GM21529 (cell line): ENCODE results near the gene PRMT7.

Experiments used
- ATAC-seq: cut with Tn5 transposase; IDR thresholded peaks from one replicate; pipeline ENCODE4 v1.9.1; 2021; ENCODE audit not compliant: unreplicated experiment

PRMT7 gene, protein sequence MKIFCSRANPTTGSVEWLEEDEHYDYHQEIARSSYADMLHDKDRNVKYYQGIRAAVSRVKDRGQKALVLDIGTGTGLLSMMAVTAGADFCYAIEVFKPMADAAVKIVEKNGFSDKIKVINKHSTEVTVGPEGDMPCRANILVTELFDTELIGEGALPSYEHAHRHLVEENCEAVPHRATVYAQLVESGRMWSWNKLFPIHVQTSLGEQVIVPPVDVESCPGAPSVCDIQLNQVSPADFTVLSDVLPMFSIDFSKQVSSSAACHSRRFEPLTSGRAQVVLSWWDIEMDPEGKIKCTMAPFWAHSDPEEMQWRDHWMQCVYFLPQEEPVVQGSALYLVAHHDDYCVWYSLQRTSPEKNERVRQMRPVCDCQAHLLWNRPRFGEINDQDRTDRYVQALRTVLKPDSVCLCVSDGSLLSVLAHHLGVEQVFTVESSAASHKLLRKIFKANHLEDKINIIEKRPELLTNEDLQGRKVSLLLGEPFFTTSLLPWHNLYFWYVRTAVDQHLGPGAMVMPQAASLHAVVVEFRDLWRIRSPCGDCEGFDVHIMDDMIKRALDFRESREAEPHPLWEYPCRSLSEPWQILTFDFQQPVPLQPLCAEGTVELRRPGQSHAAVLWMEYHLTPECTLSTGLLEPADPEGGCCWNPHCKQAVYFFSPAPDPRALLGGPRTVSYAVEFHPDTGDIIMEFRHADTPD

DNA sequence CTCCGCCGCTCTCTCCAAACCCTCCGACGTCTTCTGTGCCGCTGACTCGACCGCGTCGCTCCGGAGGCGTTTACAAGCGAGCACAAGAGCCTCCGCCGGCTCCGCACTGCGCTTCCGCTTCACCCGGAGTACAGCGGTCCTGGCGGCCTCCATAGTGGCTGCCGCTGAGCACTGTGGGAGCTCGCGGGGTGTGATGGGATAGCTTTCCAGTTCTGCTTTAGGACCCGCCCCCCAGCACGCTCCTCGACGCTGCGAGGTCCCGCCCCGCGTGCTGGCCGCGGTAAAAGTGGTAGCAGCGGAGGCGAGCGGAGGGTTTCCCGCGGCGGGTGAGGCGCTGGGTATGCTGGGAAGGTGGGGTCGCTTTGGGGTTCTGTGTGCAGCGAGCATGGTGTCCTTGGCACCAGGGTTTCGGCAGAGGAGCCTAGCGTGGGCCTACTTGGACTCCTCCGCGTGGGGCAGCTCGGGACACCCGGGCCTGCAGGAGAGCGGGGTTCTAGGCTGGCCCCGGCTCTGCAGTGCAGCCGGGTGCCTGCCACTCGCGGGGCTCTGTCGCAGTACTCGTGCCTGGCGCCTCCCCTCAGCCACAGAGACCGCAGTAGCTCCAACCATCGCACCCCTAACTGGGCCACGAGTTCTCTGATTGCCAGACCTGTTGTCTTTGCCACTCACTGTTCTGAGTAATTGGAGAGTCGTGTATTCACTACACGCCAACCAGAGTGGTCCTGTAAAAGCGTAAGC lies at the start of gene PRMT7, which contains the start of gene SLC7A6OS:
TSS of gene PRMT7 (plus strand) at position 246 of the 738 bp plus-strand sequence. CDS start 4,961 bp downstream, outside the sequence.
TSS of gene SLC7A6OS (minus strand) at position 173 of the 738 bp plus-strand sequence. CDS start at position 153, 20 bp downstream.
- ATAC-seq = peak; percentile 98

GRCh38 chr16:68263559-68264127 lies 47.2 kb upstream of the PRMT7 start:
- ATAC-seq = peak; percentile 1

DNA sequence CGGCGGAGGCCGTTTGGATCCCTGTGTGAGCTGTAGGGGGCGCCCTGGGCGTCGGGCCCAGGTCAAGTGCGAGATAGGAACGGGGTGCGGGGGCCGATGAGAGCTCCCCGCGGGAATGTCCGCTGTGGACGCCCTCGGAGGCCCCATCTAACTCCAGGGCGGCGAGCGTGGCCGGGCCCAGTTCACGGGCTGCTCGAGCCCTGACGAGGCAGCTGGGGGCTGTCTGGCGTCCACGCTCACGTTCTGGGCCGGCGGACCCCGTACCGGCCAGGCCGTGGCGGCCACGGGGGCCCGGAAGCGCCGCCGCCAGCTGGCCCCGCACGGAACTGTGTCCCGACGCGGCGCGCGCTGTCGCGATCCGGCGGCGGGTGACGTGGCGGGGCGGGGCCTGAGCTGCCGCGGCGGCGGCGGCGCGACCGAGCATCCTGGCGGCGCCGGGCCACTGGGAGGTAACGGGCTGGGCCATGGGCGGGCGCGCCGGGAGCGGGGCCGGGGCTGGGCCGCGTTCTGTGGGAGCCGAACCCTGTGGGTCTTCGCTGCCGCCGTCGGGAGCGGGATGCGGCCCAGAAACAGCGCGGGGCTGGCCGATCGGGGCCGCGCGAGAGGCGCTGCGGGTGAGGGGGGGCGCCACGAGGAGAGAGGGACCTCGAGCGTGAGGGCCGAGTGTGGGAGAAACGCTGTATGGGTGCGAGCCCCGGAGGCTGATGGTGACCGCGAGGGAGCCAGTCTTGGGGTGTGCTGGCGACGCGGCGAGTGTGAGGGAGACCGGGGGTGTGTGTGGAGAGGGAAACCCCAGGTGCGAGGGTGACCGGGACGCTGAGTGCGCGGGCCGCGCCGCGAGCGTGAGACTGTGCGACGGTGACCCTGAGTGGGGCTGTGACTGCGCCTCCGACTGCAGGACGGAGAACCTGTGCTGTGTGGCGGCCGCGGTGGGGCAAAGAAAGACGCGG lies 46.4 kb upstream of the PRMT7 start, which contains the start of gene SLC7A6:
TSS of gene SLC7A6 (plus strand) at position 399 of the 950 bp plus-strand sequence. CDS start 10,201 bp downstream, outside the sequence.
- ATAC-seq = peak; percentile 65

DNA sequence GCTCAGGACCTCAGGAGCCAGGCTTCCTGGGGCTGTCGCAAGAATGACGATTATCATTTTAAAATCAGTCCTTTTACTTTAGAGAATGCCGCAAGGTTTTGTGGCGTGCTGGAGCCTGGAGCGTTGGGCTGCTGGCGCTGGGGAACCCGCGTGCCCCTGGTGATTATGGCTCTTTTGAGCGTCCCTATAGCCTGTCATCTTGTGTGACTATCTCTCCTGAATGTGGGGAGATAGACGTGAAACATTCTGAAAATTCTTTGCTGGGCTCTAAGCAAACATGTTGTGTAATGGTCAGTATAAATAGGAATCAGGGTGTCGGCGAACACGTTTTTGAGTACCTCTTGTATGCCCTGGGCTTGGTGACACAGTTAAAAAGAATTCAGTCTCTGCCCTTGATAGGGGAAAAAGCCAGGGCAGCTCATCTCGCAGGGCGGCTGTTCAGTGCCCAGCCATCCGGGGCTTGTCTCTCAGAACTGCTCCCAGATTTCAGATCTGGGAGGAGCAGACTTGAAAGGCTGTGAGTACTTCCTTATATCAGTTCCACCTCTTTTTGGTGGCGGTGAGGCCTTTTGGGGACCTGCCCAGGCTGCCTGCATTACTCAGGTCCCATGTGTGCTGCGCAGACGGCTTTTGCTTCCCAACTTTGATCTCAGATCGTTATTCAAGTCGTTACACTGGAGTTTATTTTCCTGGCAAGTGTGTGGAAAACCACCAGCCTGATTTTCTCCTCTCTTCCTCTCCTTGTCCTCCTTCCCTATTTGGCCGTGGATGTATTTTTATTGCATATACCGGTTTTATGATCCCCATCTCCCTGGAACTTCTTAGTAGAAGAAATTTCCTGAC lies 45.5 kb upstream of the PRMT7 start:
- ATAC-seq = no peak

DNA sequence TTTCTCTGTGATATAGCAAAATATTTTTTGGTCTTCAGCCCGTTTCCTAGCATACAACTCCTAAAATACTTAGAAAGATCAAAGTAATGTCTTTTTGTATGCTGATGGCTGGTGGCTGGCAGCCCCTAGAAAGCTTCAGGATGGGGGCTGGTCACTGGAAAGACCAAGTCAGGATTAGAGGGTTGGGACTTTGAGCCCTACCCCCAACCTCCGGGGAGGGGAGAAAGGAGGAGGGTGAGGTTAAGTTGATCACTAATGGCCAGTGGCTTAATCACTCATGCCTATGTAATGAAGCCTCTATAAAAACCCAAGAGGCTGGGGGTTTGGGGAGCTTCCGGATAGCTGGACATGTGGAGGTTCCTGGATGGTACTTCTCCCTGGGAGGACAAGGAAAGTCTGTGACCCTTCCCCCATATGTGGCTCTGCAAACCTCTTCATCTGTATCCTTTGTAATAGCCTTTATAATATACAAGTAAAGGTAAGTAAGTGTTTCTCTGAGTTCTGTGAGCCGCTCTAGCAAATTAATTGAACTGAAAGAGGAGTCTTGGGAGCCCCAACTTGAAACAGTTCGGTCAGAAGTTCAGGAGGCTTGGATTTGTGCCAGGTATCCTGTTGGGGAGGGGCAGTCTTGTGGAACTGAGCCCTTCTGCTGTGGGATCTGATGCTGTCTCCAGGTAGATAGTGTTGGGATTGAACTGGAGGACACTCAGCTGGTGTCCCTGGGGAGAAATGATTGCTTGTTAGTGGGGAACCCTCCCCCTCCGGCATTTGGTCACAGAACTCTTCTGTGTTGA lies 43.0 kb upstream of the PRMT7 start:
- no peak for ATAC-seq

DNA sequence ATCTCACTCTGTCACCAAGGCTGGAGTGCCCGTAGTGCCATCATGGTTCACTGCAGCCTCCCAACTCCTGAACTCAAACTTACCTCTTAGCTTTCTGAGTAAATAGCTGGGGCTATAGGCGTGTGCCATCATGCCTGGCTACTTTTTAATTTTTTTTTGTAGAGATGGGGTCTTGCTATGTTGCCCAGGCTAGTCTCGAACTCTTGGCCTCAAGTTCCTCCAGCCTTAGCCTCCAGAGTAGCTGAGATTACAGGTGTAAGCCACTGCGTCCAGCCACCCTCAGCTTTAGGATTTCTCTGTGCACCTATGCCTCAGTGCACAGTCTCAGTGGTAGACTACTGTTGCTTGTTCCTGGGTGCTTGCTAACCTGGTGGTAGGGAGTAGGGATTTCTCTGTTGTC lies 41.0 kb upstream of the PRMT7 start:
- no peak for ATAC-seq

GRCh38 chr16:68270353-68270752 lies 40.5 kb upstream of the PRMT7 start:
- no peak for ATAC-seq

DNA sequence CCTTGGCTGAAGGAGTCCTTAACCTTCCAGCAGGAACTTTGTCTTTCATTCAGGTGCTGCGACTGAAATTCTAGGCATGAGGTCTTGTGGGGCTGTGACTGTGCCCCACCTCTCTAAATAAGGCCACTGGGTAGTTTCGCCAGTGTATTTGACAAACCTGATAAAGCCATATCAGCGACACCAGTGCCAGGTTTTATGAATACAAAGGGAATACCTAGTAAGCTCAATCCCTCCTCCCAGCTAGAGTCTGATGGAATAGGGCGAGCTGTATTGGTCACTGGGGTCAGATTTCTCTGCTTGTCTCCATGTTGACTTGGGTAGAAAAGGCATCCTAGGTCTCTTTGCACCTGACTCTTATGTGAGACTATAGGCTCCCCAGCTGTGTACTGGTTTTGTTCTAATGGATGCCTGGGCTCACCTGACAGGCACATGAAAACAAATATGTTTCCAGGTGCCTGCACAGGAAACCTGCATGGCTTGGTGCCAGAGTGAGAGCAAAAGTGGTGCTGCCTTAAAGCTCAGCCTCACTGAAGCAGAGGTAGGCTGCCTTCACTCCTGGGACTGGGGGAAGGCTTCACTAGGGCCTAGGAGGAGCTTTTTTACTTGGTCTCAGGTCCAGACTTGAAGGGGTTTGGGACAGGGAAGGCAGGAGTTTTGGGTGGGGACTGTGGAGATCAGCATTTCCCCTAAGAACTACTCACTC lies 38.2 kb upstream of the PRMT7 start:
- ATAC-seq = no peak

DNA sequence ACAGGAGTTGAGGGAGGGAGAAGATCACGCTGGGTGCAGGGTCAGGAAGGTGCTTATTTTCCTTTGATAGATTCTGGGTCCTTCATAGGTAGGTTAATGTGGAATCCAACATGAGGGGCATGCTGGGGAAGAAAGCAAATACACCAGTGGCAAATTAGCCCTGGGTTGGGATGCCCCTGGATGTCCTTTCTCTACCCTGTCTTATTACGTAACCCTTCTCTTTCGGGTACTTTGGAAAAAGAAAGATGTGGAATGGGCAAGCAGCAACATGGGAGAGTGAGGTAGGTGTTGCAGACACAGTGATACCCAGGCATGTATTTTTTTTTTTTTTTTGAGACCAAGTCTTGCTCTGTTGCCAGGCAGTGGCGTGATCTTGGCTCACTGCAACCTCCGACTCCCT lies 37.4 kb upstream of the PRMT7 start:
- ATAC-seq = no peak

- ATAC-seq = no peak
These were observed 36.9 kb upstream of the PRMT7 start for GRCh38 chr16:68273896-68274295.

DNA sequence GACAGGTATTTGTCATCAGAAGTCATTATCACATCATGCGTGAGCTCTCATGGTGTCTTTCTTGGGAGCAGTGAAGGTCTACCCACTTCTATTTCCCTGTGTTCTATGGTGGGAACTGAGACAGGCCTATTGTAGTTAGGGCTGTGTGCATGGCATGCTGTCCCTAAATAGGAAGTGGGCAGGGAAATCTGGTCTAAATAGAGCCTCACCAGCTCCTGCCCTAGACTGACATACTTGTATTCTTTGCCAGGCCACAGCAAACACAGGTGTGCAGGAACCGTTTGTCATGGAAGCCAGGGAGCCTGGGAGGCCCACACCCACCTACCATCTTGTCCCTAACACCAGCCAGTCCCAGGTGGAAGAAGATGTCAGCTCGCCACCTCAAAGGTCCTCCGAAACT lies 36.4 kb upstream of the PRMT7 start:
- no peak for ATAC-seq

GRCh38 chr16:68275611-68276191 lies 35.1 kb upstream of the PRMT7 start:
- peak; percentile 58 for ATAC-seq

DNA sequence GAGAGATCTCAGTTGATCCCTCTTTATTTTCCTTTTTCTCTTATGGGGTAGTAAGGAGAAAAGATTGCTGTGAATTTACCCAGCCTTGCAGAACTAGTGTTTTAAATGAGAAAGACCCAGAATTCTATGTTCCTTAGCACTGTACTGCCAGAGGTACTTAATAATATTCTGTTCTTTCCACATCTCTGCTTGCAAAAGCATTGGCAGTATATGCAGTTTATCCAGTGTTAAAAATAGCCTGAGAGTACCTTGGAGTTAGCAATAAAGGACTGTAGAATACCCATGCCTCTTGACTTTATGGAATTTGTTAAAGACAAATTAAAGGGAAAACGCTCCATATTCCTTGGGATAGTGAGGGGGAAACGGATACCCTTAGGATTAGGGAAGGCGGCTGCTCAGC lies 34.6 kb upstream of the PRMT7 start:
- no peak for ATAC-seq

DNA sequence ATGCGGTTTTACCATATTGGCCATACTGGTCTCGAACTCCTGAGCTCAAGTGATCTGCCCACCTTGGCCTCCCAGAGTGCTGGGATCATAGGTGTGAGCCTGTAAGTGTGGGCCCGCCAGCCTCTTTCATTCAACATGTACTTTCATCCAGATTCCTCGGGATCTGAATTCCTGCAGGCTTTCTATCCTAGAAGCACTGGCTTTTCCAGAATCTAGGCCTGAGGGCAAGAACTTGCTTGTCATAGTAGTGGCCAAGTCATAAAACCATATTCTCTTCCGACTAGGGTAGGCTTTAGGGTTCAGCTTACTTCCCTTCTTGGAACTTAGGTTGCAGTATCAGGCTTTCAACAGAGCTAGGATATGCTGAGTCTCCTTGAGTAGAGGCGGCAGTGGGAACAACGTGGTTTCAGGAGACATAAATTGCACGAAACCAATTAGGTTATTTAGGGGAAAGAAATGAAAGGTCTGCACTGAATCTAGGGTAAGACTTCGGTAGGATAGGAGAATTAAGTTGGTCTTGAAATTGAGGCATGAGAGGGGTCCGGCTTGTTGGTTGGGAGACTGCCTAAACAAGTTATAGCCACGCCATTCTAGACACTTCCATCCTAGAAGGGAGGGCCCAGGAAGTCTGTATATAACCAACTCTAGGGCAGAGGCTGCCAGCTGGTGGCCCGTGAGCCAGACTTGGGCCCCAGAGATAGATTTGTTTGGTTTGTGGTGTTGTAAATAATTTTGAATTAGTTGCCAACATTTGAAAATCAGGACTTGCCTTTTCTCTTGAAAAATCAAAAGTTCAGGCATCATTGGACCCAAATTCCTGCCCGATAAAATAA lies 30.9 kb upstream of the PRMT7 start:
- ATAC-seq = no peak

- ATAC-seq = no peak
These were observed 29.3 kb upstream of the PRMT7 start for GRCh38 chr16:68281368-68282063.

DNA sequence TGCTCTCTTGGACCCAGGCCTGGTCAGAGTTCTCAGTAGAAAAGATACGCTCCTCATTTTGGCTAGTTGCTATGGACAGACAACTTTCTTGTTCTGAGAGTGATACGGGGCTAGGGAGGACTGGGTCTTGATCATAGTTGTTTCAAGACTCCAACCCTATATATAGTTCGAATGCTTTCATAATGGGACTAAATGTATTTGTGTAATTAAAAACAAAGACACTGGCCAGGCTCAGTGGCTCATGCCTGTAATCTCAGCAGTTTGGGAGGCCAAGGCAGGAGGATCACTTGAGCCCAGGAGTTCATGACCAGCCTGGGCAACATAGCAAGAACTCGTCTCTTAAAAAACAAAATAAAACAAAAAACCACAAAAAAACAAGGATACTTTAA lies 28.8 kb upstream of the PRMT7 start:
- ATAC-seq = no peak
